K562 (cell line): ENCODE measurements around the gene TMEM141. TPM values are rescaled to one million over a fixed set of nuclear protein-coding genes. Genes with fewer than 3 reads are reported as not detected.
A peak's percentile ranks its signal among the peaks of the same experiment; 100 is the strongest.

Experiments used
- ASH1L ChIP-seq: fragments of 450-650 bp; IDR thresholded peaks from 2 replicates; pipeline ENCODE4 v1.6.1; 2018; ENCODE audit warnings: borderline replicate concordance, mild to moderate bottlenecking, low read depth; ENCODE audit not compliant: partially characterized antibody
- ATF1 ChIP-seq, 2 experiments: fragments of 450-650 bp in 1 of 2; IDR thresholded peaks; 2 replicates each; pipeline ENCODE4 v1.6.1; 2016; ENCODE audit warnings: missing compliant biosample characterization in 1 of 2, missing genetic modification characterization in 1 of 2
- CBX3 ChIP-seq, 2 experiments: IDR thresholded peaks; 1 replicate in 1 of 2; 2 replicates in 1 of 2; pipeline ENCODE4 v1.6.1; 2012; ENCODE audit warnings: inconsistent platforms in 2 of 2, low read length in 2 of 2, borderline replicate concordance in 1 of 2, control low read depth in 1 of 2
- CTCF ChIP-seq, 3 experiments: IDR thresholded peaks in 2 of 3; conservative IDR thresholded peaks in 1 of 3; 2 replicates each; pipeline ENCODE4 v1.5.1; 2011 to 2012; ENCODE audit warnings: low read length in 3 of 3, mild to moderate bottlenecking in 3 of 3, control low read depth in 2 of 3, improper control_type of control experiment in 1 of 3, inconsistent platforms in 1 of 3, low read depth in 1 of 3, mixed read lengths in 1 of 3, moderate library complexity in 1 of 3; ENCODE audit not compliant: insufficient read depth in 2 of 3
- DIDO1 ChIP-seq: fragments of 450-650 bp; IDR thresholded peaks from 2 replicates; pipeline ENCODE4 v1.6.1; 2016; ENCODE audit warnings: low read depth, missing biosample characterization, missing genetic modification characterization
- HMGN3 ChIP-seq: IDR thresholded peaks from 2 replicates; pipeline ENCODE4 v1.6.1; 2011; ENCODE audit warnings: borderline replicate concordance, low read depth, mild to moderate bottlenecking, mixed read lengths, low read length; ENCODE audit not compliant: insufficient read length; ENCODE audit errors: extremely low read depth
- L3MBTL2 ChIP-seq: fragments of 450-650 bp; IDR thresholded peaks from 2 replicates; pipeline ENCODE4 v1.6.1; 2016; ENCODE audit warnings: mild to moderate bottlenecking, moderate library complexity
- MEF2D ChIP-seq: conservative IDR thresholded peaks from 2 replicates; pipeline ENCODE4 v1.6.1; 2016; ENCODE audit warnings: low read depth, missing genetic modification characterization, missing compliant biosample characterization
- RBFOX2 ChIP-seq: fragments of 200-400 bp; formaldehyde crosslinking; IDR thresholded peaks from 2 replicates; pipeline ENCODE4 v1.6.1; 2017; ENCODE audit warnings: low read depth, mild to moderate bottlenecking, low read length, moderate library complexity
- SIX5 ChIP-seq, 2 experiments: IDR thresholded peaks; 2 replicates each; pipeline ENCODE4 v1.6.1; 2011; ENCODE audit warnings: low read length in 2 of 2, borderline replicate concordance in 1 of 2, low read depth in 1 of 2, mild to moderate bottlenecking in 1 of 2, moderate library complexity in 1 of 2; ENCODE audit not compliant: insufficient read depth in 1 of 2
- TSHZ1 ChIP-seq: fragments of 250-450 bp; sonication (Bioruptor Pico); IDR thresholded peaks from 2 replicates; pipeline ENCODE4 v1.4.0; 2020; ENCODE audit warnings: mild to moderate bottlenecking, moderate library complexity
- ZNF197 ChIP-seq: fragments of 200-800 bp; sonication (Bioruptor generic); IDR thresholded peaks from 2 replicates; pipeline ENCODE4 v1.6.1; 2016; ENCODE audit warnings: low read depth, missing genetic modification characterization, missing compliant biosample characterization
- ZNF586 ChIP-seq: fragments of 450-650 bp; formaldehyde crosslinking; conservative IDR thresholded peaks from 2 replicates; pipeline ENCODE4 v1.4.0; 2020; ENCODE audit warnings: mild to moderate bottlenecking, moderate library complexity
- ZNF780A ChIP-seq: fragments of 250-450 bp; sonication (Bioruptor Pico); IDR thresholded peaks from 2 replicates; pipeline ENCODE4 v1.5.0; 2021; ENCODE audit warnings: mild to moderate bottlenecking
- ZSCAN32 ChIP-seq: fragments of 450-650 bp; formaldehyde crosslinking; IDR thresholded peaks from 2 replicates; pipeline ENCODE4 v1.4.0; 2020; ENCODE audit warnings: mild to moderate bottlenecking, moderate library complexity
- ZZZ3 ChIP-seq: fragments of 450-650 bp; IDR thresholded peaks from 2 replicates; pipeline ENCODE4 v1.6.1; 2016; ENCODE audit warnings: antibody characterized with exemption, mild to moderate bottlenecking, moderate library complexity
- polyA plus RNA-seq, 8 experiments: library from polyadenylated mRNA; depleted of rRNA in 4 of 8; stranded (reverse) in 5 of 8; unstranded in 3 of 8; fragments of >200 nt; fragmentation: Nextera tagmentation in 2 of 8; fragmentation: Illumina TruSeq in 1 of 8; extraction: Ambion mirVana in 2 of 8; extraction: Trizol in 1 of 8; gene quantifications; 2 replicates each; pipeline versions ENCODE4 v1.2.1 to v1.2.3, GENCODE V29; 2011 to 2014; ENCODE audit warnings: inconsistent platforms in 1 of 8, missing spikeins in 1 of 8
- total RNA-seq, 7 experiments: library from RNA; depleted of rRNA in 6 of 7; stranded (reverse); fragments of >200 nt in 6 of 7; fragmentation: Illumina TruSeq in 2 of 7; extraction: Trizol in 2 of 7; gene quantifications; 2 replicates each; pipeline versions ENCODE4 v1.2.1 to v1.2.3, GENCODE V29; 2011 to 2021; ENCODE audit warnings: low replicate concordance in 1 of 7
- TF ChIP-seq, protein P1 (sequence below): sonication (generic); formaldehyde crosslinking; IDR thresholded peaks from 2 replicates; pipeline ENCODE4 v1.8.1; 2023; ENCODE audit warnings: mild to moderate bottlenecking, missing genetic modification reagents
- TF ChIP-seq, protein P2 (sequence below): IDR thresholded peaks from 2 replicates; pipeline ENCODE4 v1.6.1; 2014; ENCODE audit warnings: antibody characterized with exemption

TMEM141 gene
- total and polyA plus RNA-seq, 9 of the 15 experiments (the other 6 are each of a cell fraction or from before 2014, with no cell fraction given) = 21.5 to 123 (median 74.8) TPM

DNA sequence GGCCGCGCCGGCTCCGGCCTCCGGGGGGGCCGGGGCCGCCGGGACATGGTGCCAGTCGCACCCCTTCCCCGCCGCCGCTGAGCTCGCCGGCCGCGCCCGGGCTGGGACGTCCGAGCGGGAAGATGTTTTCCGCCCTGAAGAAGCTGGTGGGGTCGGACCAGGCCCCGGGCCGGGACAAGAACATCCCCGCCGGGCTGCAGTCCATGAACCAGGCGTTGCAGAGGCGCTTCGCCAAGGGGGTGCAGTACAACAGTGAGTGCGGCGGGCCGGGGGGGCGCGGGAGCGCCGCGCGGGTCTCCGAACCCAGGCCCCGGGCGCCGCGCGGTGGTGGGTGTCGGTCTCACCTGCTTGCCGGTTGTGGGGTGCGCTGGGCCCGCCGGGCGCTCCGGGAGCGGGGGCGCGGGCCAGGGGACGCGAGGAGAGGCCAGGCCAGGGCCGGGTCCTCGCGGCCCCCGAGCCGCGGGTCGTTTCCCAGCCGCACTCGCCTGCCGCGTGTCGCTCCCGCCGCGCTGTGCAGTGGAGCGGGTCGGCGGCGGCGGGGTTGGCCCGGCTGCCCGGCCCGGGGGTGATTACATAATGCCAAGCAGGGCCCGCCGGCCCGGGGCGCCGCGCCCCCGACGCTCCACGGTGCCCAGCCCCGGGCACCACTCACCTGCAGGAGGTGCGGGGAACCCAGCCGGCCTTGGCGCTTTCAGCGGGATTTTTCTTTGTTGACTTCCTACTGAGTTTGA, 17.1 kb downstream of the TMEM141 start (continued):
- TF ChIP-seq RBFOX2 (peak; percentile 74), DIDO1 (tag) (no peak), ZZZ3 (no peak), L3MBTL2 (peak; percentile 49), CBX3 (IDR thresholded peaks at IDR 0.05; ENCODE audit: borderline replicate concordance in 1 of 2, low read length in 2 of 2) (no peak), MEF2D (no peak), ZSCAN32 (CRISPR knock-in tag) (no peak), CTCF (IDR thresholded peaks at IDR 0.05 in 2 of 3, conservative IDR thresholded peaks at IDR 0.05 in 1 of 3; ENCODE audit: insufficient read depth in 2 of 3, low read depth in 1 of 3, low read length in 3 of 3) (peak in 1 of 3 experiments; percentile 60; a peak in 2 of 6 replicates), TSHZ1 (CRISPR knock-in tag) (no peak), HMGN3 (peak; percentile 39), ASH1L (no peak), ATF1 (CRISPR knock-in tag; IDR thresholded peaks at IDR 0.05) (no peak), ATF1 (tag; IDR thresholded peaks at IDR 0.05) (no peak), SIX5 (IDR thresholded peaks at IDR 0.05; ENCODE audit: borderline replicate concordance in 1 of 2, insufficient read depth in 1 of 2, low read depth in 1 of 2, low read length in 2 of 2) (no peak), ZNF197 (CRISPR knock-in tag) (no peak), ZNF586 (CRISPR knock-in tag) (no peak), ZNF780A (CRISPR knock-in tag) (no peak)
- TF ChIP-seq, protein P1, sequence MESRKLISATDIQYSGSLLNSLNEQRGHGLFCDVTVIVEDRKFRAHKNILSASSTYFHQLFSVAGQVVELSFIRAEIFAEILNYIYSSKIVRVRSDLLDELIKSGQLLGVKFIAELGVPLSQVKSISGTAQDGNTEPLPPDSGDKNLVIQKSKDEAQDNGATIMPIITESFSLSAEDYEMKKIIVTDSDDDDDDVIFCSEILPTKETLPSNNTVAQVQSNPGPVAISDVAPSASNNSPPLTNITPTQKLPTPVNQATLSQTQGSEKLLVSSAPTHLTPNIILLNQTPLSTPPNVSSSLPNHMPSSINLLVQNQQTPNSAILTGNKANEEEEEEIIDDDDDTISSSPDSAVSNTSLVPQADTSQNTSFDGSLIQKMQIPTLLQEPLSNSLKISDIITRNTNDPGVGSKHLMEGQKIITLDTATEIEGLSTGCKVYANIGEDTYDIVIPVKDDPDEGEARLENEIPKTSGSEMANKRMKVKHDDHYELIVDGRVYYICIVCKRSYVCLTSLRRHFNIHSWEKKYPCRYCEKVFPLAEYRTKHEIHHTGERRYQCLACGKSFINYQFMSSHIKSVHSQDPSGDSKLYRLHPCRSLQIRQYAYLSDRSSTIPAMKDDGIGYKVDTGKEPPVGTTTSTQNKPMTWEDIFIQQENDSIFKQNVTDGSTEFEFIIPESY = no peak
- TF ChIP-seq, protein P2, sequence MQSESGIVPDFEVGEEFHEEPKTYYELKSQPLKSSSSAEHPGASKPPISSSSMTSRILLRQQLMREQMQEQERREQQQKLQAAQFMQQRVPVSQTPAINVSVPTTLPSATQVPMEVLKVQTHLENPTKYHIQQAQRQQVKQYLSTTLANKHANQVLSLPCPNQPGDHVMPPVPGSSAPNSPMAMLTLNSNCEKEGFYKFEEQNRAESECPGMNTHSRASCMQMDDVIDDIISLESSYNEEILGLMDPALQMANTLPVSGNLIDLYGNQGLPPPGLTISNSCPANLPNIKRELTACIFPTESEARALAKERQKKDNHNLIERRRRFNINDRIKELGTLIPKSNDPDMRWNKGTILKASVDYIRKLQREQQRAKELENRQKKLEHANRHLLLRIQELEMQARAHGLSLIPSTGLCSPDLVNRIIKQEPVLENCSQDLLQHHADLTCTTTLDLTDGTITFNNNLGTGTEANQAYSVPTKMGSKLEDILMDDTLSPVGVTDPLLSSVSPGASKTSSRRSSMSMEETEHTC = no peak
